Measurements from ENCODE around the gene DYNC2I2. TPM values are rescaled to one million over a fixed set of nuclear protein-coding genes. Genes with fewer than 3 reads are reported as not detected.

The DYNC2I2 gene
- polyA plus RNA-seq, 1 donor from 2014 or later = 82.5 TPM

GRCh38 chr9:128627906-128628305, 28.7 kb downstream of the DYNC2I2 start:
- Histone ChIP-seq H3F3A (ENCODE audit: insufficient read depth, low read length, poor library complexity, severe bottlenecking) (no peaks in the 10 kb centered on the region), H4K20me1 (ENCODE audit: insufficient read depth) (no peaks in the 10 kb centered on the region), H3K36me3 (ENCODE audit: insufficient read depth, low read length) (peaks cover 21% of the 10 kb centered on the region), H2AFZ (ENCODE audit: low read depth, low read length) (no peak overlapping the region), H3K4me2 (ENCODE audit: low read length) (no peak overlapping the region), H3K9me2 (ENCODE audit: insufficient read depth, low read length) (no peaks in the 10 kb centered on the region), H3K4me3 (ENCODE audit: low read length) (no peak overlapping the region), H3K9me3 (ENCODE audit: low read length) (no peaks in the 10 kb centered on the region), H3K9ac (ENCODE audit: low read length) (no peak overlapping the region), H3K27ac (ENCODE audit: low read length) (no peak overlapping the region), H3K79me2 (replicated peaks; ENCODE audit: insufficient read depth, low read length) (no peaks in the 10 kb centered on the region), H3K27me3 (ENCODE audit: insufficient read depth, low read depth, low read length) (no peaks in the 10 kb centered on the region)
- no peak for TF ChIP-seq CTCF (IDR thresholded peaks at IDR 0.05; ENCODE audit: poor library complexity, severe bottlenecking)

- Histone ChIP-seq H3F3A (ENCODE audit: insufficient read depth, low read length, poor library complexity, severe bottlenecking) (no peaks in the 10 kb centered on the region), H3K9me2 (ENCODE audit: insufficient read depth, low read length) (no peaks in the 10 kb centered on the region), H3K9ac (ENCODE audit: low read length) (no peak overlapping the region), H4K20me1 (ENCODE audit: insufficient read depth) (no peaks in the 10 kb centered on the region), H3K9me3 (ENCODE audit: low read length) (no peaks in the 10 kb centered on the region), H3K27me3 (ENCODE audit: insufficient read depth, low read depth, low read length) (no peaks in the 10 kb centered on the region), H3K27ac (ENCODE audit: low read length) (no peak overlapping the region), H3K4me3 (ENCODE audit: low read length) (no peak overlapping the region), H3K79me2 (replicated peaks; ENCODE audit: insufficient read depth, low read length) (no peaks in the 10 kb centered on the region), H3K36me3 (ENCODE audit: insufficient read depth, low read length) (peaks cover 21% of the 10 kb centered on the region), H3K4me2 (ENCODE audit: low read length) (no peak overlapping the region), H2AFZ (ENCODE audit: low read depth, low read length) (no peak overlapping the region)
- TF ChIP-seq POLR2AphosphoS5 (IDR thresholded peaks at IDR 0.05) (no peak), MXI1 (conservative IDR thresholded peaks at IDR 0.05; ENCODE audit: poor library complexity, severe bottlenecking) (no peak), SMC3 (conservative IDR thresholded peaks at IDR 0.05; ENCODE audit: poor library complexity) (no peak), TAF1 (IDR thresholded peaks at IDR 0.05; ENCODE audit: low read depth) (no peak), REST (IDR thresholded peaks at IDR 0.05; ENCODE audit: borderline replicate concordance) (no peak), CTCF (IDR thresholded peaks at IDR 0.05; ENCODE audit: poor library complexity, severe bottlenecking) (no peak), RAD21 (conservative IDR thresholded peaks at IDR 0.05) (no peak), EZH2 (IDR thresholded peaks at IDR 0.05; ENCODE audit: borderline replicate concordance, insufficient read depth, low read length, poor library complexity, severe bottlenecking) (no peak), EP300 (conservative IDR thresholded peaks at IDR 0.05; ENCODE audit: poor library complexity, severe bottlenecking) (no peak)
Observed at GRCh38 chr9:128627127-128627715, 29.4 kb downstream of the DYNC2I2 start.
